KMS-11 (cell line): ENCODE measurements around the gene CYB561D1.

ENCODE experiments used
- H2AFZ ChIP-seq: fragments of 200-600 bp; sonication (generic); 2 replicates; pipeline ENCODE4 v1.6.1; 2016; ENCODE audit warnings: antibody characterized with exemption, mixed run types, low read depth
- H3K27ac ChIP-seq: fragments of 200-600 bp; sonication (generic); 2 replicates; pipeline ENCODE4 v1.6.1; 2016; ENCODE audit warnings: mild to moderate bottlenecking, mixed run types
- H3K27me3 ChIP-seq: fragments of 200-600 bp; sonication (generic); 2 replicates; pipeline ENCODE4 v1.6.1; 2017; ENCODE audit warnings: mild to moderate bottlenecking, low read depth, mixed run types, moderate library complexity; ENCODE audit not compliant: insufficient read depth
- H3K36me3 ChIP-seq: fragments of 200-600 bp; sonication (generic); 2 replicates; pipeline ENCODE4 v1.6.1; 2017; ENCODE audit warnings: mild to moderate bottlenecking, mixed run types; ENCODE audit not compliant: insufficient read depth
- H3K4me1 ChIP-seq: fragments of 200-600 bp; sonication (generic); 2 replicates; pipeline ENCODE4 v1.6.1; 2016; ENCODE audit warnings: mild to moderate bottlenecking, low read depth, mixed run types; ENCODE audit not compliant: poor library complexity, severe bottlenecking
- H3K4me2 ChIP-seq: fragments of 200-600 bp; sonication (generic); 2 replicates; pipeline ENCODE4 v1.7.0; 2016; ENCODE audit warnings: mild to moderate bottlenecking, mixed run types
- H3K4me3 ChIP-seq: fragments of 200-600 bp; sonication (generic); IDR thresholded peaks from 2 replicates; pipeline ENCODE4 v1.6.1; 2017; ENCODE audit warnings: low read depth, low read length, mixed read lengths; ENCODE audit not compliant: insufficient read depth
- H3K79me2 ChIP-seq: fragments of 200-600 bp; sonication (generic); 2 replicates; pipeline ENCODE4 v1.6.1; 2016; ENCODE audit warnings: low read depth, mixed run types; ENCODE audit not compliant: insufficient read depth
- H3K9ac ChIP-seq: fragments of 200-600 bp; sonication (generic); 2 replicates; pipeline ENCODE4 v1.6.1; 2016; ENCODE audit warnings: mild to moderate bottlenecking, mixed run types
- H4K20me1 ChIP-seq: fragments of 200-600 bp; sonication (generic); 2 replicates; pipeline ENCODE4 v1.6.1; 2016; ENCODE audit warnings: mild to moderate bottlenecking, mixed run types; ENCODE audit not compliant: insufficient read depth
- CTCF ChIP-seq: fragments of 200-600 bp; sonication (generic); conservative IDR thresholded peaks from 2 replicates; pipeline ENCODE4 v1.6.1; 2017; ENCODE audit warnings: low read depth, mild to moderate bottlenecking, antibody characterized with exemption, low read length, moderate library complexity, mixed read lengths

Gene CYB561D1

GRCh38 chr1:109541102-109541501 is 47.2 kb downstream of the CYB561D1 start:
- Histone ChIP-seq H3K79me2 (no peaks in the 10 kb centered on the region), H2AFZ (no peak overlapping the region), H3K4me3 (no peak overlapping the region), H3K27me3 (peaks cover 11% of the 10 kb centered on the region; the same call in 1 of the 2 replicates), H3K4me2 (no peak overlapping the region), H3K27ac (no peak overlapping the region), H3K36me3 (no peaks in the 10 kb centered on the region), H4K20me1 (no peaks in the 10 kb centered on the region), H3K4me1 (peaks cover 3% of the 10 kb centered on the region), H3K9ac (no peak overlapping the region)
- no peak for TF ChIP-seq CTCF

GRCh38 chr1:109542657-109543056 is 48.8 kb downstream of the CYB561D1 start:
- Histone ChIP-seq H4K20me1 (no peaks in the 10 kb centered on the region), H3K36me3 (no peaks in the 10 kb centered on the region), H3K4me3 (no peak overlapping the region), H3K9ac (no peak overlapping the region), H3K4me2 (no peak overlapping the region), H3K4me1 (peaks cover 13% of the 10 kb centered on the region), H2AFZ (no peak overlapping the region), H3K27ac (no peak overlapping the region), H3K79me2 (no peaks in the 10 kb centered on the region), H3K27me3 (peaks cover 11% of the 10 kb centered on the region; the same call in 1 of the 2 replicates)
- no peak for TF ChIP-seq CTCF

GRCh38 chr1:109543283-109543987 is 49.5 kb downstream of the CYB561D1 start:
- no peak for TF ChIP-seq CTCF
- H3K79me2 ChIP-seq = peaks cover under 1% of the 10 kb centered on the region; the same call in 1 of the 2 replicates
- H3K27me3 ChIP-seq = peaks cover 11% of the 10 kb centered on the region; the same call in 1 of the 2 replicates
- no peak overlapping the region for H2AFZ ChIP-seq
- H3K4me3 ChIP-seq = no peak overlapping the region
- peaks cover 18% of the 10 kb centered on the region for H3K4me1 ChIP-seq
- no peak overlapping the region for H3K9ac ChIP-seq
- H3K4me2 ChIP-seq = no peak overlapping the region
- H3K36me3 ChIP-seq = no peaks in the 10 kb centered on the region
- H3K27ac ChIP-seq = no peak overlapping the region
- no peaks in the 10 kb centered on the region for H4K20me1 ChIP-seq

GRCh38 chr1:109543988-109544735 is 50.3 kb downstream of the CYB561D1 start:
- Histone ChIP-seq H3K4me2 (no peak overlapping the region), H3K9ac (no peak overlapping the region), H3K4me3 (no peak overlapping the region), H2AFZ (no peak overlapping the region), H3K36me3 (no peaks in the 10 kb centered on the region), H3K27ac (no peak overlapping the region), H3K27me3 (peaks cover 11% of the 10 kb centered on the region; the same call in 1 of the 2 replicates), H4K20me1 (no peaks in the 10 kb centered on the region), H3K4me1 (peaks cover 18% of the 10 kb centered on the region), H3K79me2 (peaks cover 7% of the 10 kb centered on the region)
- no peak for TF ChIP-seq CTCF
